ENCODE measurements around the gene RAP1GAP. TPM values are rescaled to one million over a fixed set of nuclear protein-coding genes. Genes with fewer than 3 reads are reported as not detected.

RAP1GAP gene
- total RNA-seq, 4 donors from 2014 or later = 14.1 to 37.4 (median 28.8) TPM

DNA sequence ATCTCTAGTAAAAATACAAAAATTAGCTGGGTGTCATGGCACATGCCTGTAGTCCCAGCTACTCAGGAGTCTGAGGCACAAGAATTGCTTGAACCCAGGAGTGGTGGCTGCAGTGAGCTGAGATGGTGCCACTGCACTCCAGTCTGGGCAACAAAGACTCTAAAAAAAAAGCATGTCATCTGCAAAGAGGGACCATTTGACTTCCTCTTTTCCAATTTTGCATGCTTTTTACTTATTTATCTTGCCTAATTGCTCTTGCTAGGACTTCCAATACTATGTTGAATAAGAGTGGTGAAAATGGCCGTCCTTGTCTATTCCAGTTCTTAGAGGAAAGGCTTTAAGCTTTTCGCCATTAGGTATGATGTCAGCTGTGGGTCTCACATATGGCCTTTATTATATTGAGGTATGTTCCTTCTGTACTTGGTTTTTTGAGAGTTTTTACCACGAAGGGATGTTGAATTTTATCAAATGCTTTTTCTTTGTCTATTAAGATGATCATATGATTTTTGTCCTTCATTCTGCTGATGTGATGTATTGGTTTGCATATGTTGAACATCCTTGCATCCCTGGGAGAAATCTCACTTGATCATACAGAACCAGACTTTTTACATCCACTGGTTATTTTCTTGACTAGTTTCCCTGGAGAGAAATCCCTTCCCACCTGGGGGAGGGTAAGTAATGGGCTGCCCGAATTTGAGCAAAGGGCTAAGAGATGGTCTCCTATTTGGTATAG is 17.0 kb upstream of the RAP1GAP start:
- no peak overlapping the region for H3K4me3 ChIP-seq
- in situ Hi-C loops (cut with MboI; ENCODE audit: low pct_ligation_motif_present in 1 of 4, low pct_unique_long_range_greater_than_20kb in 1 of 4, low sequenced_read_pairs in 3 of 4) = loop anchor here in 1 of 4 donors (25.0 kb wide), 1 partner anchor 276 kb away; no protein-coding TSS in a partner anchor
- H3K27ac ChIP-seq = no peak overlapping the region
- peaks cover 0 to 53% (median 13%) of the 10 kb centered on the region in 4 donors for H3K36me3 ChIP-seq
- no peaks in the 10 kb centered on the region for H3K27me3 ChIP-seq
- H3K9me3 ChIP-seq = peaks cover 0 to 4% of the 10 kb centered on the region in 2 donors
- DNase-seq = no peak
- WGBS, 2 donors (ENCODE audit: low coverage in 1 of 2) = 97 to 100% methylated on average over 4 of the region's 4 CpGs
- intact Hi-C loops (cut with DNase I; ENCODE audit: low total_unique reads) = no loop called here
- no peak for TF ChIP-seq POLR2AphosphoS5 (IDR thresholded peaks at IDR 0.05)
- TF ChIP-seq, protein P1, sequence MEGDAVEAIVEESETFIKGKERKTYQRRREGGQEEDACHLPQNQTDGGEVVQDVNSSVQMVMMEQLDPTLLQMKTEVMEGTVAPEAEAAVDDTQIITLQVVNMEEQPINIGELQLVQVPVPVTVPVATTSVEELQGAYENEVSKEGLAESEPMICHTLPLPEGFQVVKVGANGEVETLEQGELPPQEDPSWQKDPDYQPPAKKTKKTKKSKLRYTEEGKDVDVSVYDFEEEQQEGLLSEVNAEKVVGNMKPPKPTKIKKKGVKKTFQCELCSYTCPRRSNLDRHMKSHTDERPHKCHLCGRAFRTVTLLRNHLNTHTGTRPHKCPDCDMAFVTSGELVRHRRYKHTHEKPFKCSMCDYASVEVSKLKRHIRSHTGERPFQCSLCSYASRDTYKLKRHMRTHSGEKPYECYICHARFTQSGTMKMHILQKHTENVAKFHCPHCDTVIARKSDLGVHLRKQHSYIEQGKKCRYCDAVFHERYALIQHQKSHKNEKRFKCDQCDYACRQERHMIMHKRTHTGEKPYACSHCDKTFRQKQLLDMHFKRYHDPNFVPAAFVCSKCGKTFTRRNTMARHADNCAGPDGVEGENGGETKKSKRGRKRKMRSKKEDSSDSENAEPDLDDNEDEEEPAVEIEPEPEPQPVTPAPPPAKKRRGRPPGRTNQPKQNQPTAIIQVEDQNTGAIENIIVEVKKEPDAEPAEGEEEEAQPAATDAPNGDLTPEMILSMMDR (IDR thresholded peaks at IDR 0.05) = no peak
- TF ChIP-seq EP300 (IDR thresholded peaks at IDR 0.05; ENCODE audit: low read depth) = no peak
- no peak for TF ChIP-seq POLR2A (IDR thresholded peaks at IDR 0.05)
- H3K4me1 ChIP-seq = no peaks in the 10 kb centered on the region

DNA sequence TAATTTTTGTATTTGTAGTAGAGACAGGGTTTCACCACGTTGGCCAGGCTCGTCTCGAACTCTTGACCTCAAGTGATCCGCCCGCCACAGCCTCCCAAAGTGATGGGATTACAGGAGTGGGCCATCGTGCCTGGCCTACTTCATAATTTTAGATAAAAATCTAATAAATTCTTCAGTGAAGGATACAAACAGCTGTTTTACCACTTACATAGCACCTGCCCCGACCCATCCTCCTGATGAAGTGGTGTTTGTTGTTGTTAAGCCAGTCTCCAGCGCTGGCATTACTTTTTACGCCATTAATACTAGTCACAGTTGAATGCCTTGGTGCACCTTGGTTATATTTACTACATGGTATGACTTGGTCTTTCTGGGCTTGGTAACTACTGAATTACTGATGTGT is 12.3 kb upstream of the RAP1GAP start:
- no peak for TF ChIP-seq EP300 (IDR thresholded peaks at IDR 0.05; ENCODE audit: low read depth)
- no peak for TF ChIP-seq POLR2AphosphoS5 (IDR thresholded peaks at IDR 0.05)
- TF ChIP-seq, protein P1 (IDR thresholded peaks at IDR 0.05) = no peak
- TF ChIP-seq POLR2A (IDR thresholded peaks at IDR 0.05) = no peak
- H3K27ac ChIP-seq = no peak overlapping the region
- H3K36me3 ChIP-seq = peaks cover 0 to 30% (median 12%) of the 10 kb centered on the region in 4 donors
- H3K27me3 ChIP-seq = no peaks in the 10 kb centered on the region
- peaks cover 0 to 4% of the 10 kb centered on the region in 2 donors for H3K9me3 ChIP-seq
- H3K4me1 ChIP-seq = no peaks in the 10 kb centered on the region
- no peak for DNase-seq
- intact Hi-C loops (cut with DNase I; ENCODE audit: low total_unique reads) (no loop called here), in situ Hi-C loops (cut with MboI; ENCODE audit: low pct_ligation_motif_present in 1 of 4, low pct_unique_long_range_greater_than_20kb in 1 of 4, low sequenced_read_pairs in 3 of 4) (loop anchor here in 1 of 4 donors (25.0 kb wide), 1 partner anchor 281 kb away; no protein-coding TSS in a partner anchor)
- 88% methylated on average over 9 of the region's 9 CpGs; no CpG with 5 or more reads in 1 of the 2 donors for WGBS, 2 donors (ENCODE audit: low coverage in 1 of 2)
- H3K4me3 ChIP-seq = no peak overlapping the region

DNA sequence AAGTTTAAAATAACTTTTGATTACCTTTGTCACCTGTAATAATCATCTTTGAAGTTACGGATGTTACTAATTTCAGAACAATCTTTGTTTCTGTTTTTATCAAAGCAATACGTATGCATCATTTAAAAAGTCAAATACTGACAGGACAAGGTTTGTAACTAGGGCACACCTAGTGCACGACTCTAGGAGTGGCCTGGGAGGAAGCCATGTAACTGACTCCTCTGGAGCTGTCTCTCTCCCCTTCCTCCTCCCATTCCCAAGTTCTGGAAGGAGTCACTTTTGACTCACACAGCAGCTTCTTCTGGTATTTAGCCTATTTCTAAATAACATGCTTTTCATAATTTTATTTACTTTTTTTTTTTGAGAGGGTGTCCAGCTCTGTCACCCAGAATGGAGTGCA is 11.8 kb upstream of the RAP1GAP start:
- TF ChIP-seq, protein P1 (IDR thresholded peaks at IDR 0.05) = no peak
- in situ Hi-C loops (cut with MboI; ENCODE audit: low pct_ligation_motif_present in 1 of 4, low pct_unique_long_range_greater_than_20kb in 1 of 4, low sequenced_read_pairs in 3 of 4) (loop anchor here in 1 of 4 donors (25.0 kb wide), 1 partner anchor 281 kb away; no protein-coding TSS in a partner anchor), intact Hi-C loops (cut with DNase I; ENCODE audit: low total_unique reads) (no loop called here)
- Histone ChIP-seq H3K27me3 (no peaks in the 10 kb centered on the region), H3K4me1 (no peaks in the 10 kb centered on the region), H3K4me3 (no peak overlapping the region), H3K9me3 (peaks cover 0 to 4% of the 10 kb centered on the region in 2 donors), H3K27ac (no peak overlapping the region), H3K36me3 (peaks cover 0 to 25% (median 9%) of the 10 kb centered on the region in 4 donors)
- no peak for DNase-seq
- WGBS, 2 donors (ENCODE audit: low coverage in 1 of 2) = 50 to 60% methylated on average over 3 of the region's 3 CpGs

DNA sequence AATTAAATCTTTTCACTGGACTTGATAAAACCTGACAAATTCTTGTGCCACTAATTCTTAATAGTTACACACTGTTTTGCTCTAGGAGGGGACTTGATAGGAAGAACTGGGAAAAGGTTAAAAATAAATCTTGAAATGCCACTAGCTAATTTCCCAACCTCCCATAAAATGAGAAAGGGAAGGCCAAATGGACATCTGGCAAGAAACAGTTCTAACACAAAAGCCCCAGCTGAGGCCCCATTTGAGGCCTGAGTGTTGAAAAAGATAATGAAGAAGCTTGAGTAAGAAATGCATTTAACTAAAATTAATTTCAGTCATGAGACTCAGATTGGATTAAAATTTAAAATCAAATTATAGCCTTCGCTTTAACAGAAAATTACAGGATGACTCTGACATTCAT is 11.2 kb upstream of the RAP1GAP start:
- TF ChIP-seq EP300 (IDR thresholded peaks at IDR 0.05; ENCODE audit: low read depth) (no peak), POLR2A (IDR thresholded peaks at IDR 0.05) (no peak), POLR2AphosphoS5 (IDR thresholded peaks at IDR 0.05) (no peak)
- TF ChIP-seq, protein P1 (IDR thresholded peaks at IDR 0.05) = no peak
- Histone ChIP-seq H3K27me3 (no peaks in the 10 kb centered on the region), H3K36me3 (peaks cover 0 to 20% (median 9%) of the 10 kb centered on the region in 4 donors), H3K4me3 (no peak overlapping the region), H3K27ac (no peak overlapping the region), H3K4me1 (no peaks in the 10 kb centered on the region), H3K9me3 (peaks cover 0 to 4% of the 10 kb centered on the region in 2 donors)
- WGBS, 2 donors (ENCODE audit: low coverage in 1 of 2) = 98 to 100% methylated on average over 1 of the region's 1 CpG
- intact Hi-C loops (cut with DNase I; ENCODE audit: low total_unique reads) = no loop called here
- in situ Hi-C loops (cut with MboI; ENCODE audit: low pct_ligation_motif_present in 1 of 4, low pct_unique_long_range_greater_than_20kb in 1 of 4, low sequenced_read_pairs in 3 of 4) = loop anchor here in 1 of 4 donors (25.0 kb wide), 1 partner anchor 282 kb away; no protein-coding TSS in a partner anchor
- DNase-seq = no peak

Measured in transverse colon (tissue), 4 donors.